Retinal pigment epithelial cell (primary cell): ENCODE measurements around the gene LAMA4.

ENCODE experiments used
- DNase-seq: peaks from one replicate; pipeline ENCODE4 v3.0.0-alpha.2; 2010; ENCODE audit warnings: low read depth
- H3K4me3 ChIP-seq: 2 replicates; pipeline ENCODE4 v1.5.1; 2011; ENCODE audit warnings: mild to moderate bottlenecking, low read length, control low read depth, moderate library complexity
- CTCF ChIP-seq: conservative IDR thresholded peaks from 2 replicates; pipeline ENCODE4 v1.5.1; 2011; ENCODE audit warnings: low read depth, low read length, control low read depth, inconsistent platforms

The LAMA4 gene

DNA sequence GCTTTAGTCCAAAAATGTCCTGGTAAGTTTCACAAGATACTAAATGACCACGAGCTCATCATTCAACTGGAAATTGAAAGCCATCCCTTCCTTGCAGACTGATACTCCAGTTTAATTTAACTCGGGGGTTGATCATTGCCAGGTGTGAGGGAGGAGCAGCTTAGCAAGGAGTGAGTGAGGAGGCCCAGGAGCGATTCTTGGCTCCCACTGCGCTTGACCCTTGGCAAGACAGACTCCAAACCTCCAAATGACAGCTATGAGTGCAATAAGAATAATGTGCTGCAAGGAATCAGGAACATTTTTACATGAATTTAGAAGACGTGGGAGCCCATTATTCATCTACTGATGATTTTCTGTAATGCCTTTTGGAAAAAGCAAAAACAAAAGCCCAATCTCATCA, 64.9 kb downstream of the LAMA4 start:
- TF ChIP-seq CTCF = no peak
- DNase-seq = no peak
- H3K4me3 ChIP-seq = no peak overlapping the region

GRCh38 chr6:112188906-112189305, 65.5 kb downstream of the LAMA4 start:
- H3K4me3 ChIP-seq = no peak overlapping the region
- TF ChIP-seq CTCF = no peak
- DNase-seq = no peak

DNA sequence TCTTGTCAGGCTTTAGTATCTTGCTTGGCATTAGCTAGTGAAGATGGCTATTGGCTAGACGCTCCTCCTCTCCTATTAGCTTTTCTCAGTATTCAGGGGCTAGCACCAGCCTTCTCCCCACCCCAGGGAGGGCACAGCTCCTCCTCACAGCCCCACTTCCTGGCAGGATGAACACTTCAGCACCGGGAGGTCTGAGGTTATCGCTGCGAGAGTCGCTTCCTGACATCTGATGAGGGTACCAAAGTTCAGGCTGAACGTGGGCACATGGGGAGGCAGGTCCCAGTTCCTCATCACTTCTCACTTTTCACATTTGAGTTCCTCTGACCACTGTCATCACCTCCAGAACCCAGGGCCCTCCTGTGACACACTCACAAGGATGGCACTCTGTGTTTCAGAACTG, 66.6 kb downstream of the LAMA4 start:
- no peak for DNase-seq
- H3K4me3 ChIP-seq = no peak overlapping the region
- no peak for TF ChIP-seq CTCF

- peak; percentile 59 for DNase-seq
- no peak overlapping the region for H3K4me3 ChIP-seq
- TF ChIP-seq CTCF = no peak
These were observed 69.4 kb downstream of the LAMA4 start for GRCh38 chr6:112184951-112185350.

DNA sequence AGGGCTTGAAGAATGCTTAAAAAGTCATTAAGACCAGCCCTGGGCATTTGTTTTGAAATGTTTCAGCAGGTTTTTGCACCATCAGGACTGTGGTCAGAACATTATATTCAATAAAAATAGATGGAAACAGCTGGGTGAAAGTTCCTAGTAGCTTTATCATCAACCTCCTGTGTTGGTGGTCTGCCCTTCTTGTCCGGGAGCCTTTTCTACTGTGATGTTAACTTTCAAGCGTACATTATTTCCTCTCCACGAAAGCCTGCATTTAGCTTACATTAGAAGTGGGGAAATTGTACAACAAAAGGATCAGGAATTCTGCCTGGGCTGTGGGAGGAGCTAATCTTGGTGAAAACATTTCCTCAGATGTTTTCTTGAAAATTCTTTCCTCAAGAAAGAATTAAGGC, 71.1 kb downstream of the LAMA4 start:
- H3K4me3 ChIP-seq = no peak overlapping the region

DNA sequence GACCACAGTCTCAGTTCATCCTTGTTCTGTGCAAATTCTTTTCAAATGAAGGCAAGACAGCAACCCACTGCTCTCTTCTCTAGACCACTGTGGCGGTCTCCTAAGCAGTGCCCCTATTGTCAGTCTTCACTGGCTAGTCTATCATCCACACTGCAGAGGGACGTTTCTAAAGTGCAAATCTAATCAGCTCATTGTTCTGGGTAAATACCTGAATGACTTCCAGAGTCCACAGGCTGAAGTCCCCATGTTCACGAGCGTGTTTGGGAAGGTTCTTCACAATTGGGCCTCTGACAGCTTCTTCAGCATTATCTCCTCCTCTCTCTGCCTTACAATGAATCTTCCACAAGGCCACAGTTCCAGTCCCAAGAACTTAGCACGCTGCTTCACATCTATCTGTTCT, 73.2 kb downstream of the LAMA4 start:
- no peak overlapping the region for H3K4me3 ChIP-seq
- TF ChIP-seq CTCF = no peak
- DNase-seq = no peak

More for the DNA sequence above, 71.1 kb downstream of the LAMA4 start:
- DNase-seq = no peak
- TF ChIP-seq CTCF = no peak

- no peak overlapping the region for H3K4me3 ChIP-seq
- TF ChIP-seq CTCF = peak; percentile 60
- DNase-seq = peak; percentile 71
These were observed 74.1 kb downstream of the LAMA4 start for GRCh38 chr6:112180095-112180820.
